HCT116 (cell line): ENCODE data around the gene PAFAH1B1. TPM values are rescaled to one million over a fixed set of nuclear protein-coding genes. Genes with fewer than 3 reads are reported as not detected.

ENCODE experiments used
- ATAC-seq: fragments of 200-7000 bp; cut with Tn5 transposase; 2 replicates; pipeline ENCODE4 v1.9.1; 2020; ENCODE audit warnings: mild to moderate bottlenecking, moderate library complexity
- BruUV-seq: library from RNA; stranded (reverse); fragments of 400-500 nt; replicated peaks from 2 replicates; lab custom pipeline; 2021; lab: Mats Ljungman, UMichigan
- CTCF ChIA-PET: fragments of 300-600 bp; sonication (Branson Sonifier 250); formaldehyde crosslinking; loops from one replicate; lab custom pipeline; 2021; ENCODE audit warnings: antibody characterized with exemption; lab: Charles Lee
- POLR2A ChIA-PET: fragments of 300-600, 350-600 bp; sonication (Branson Sonifier 250); formaldehyde crosslinking; loops from one replicate; lab custom pipeline; 2021; ENCODE audit warnings: antibody characterized with exemption; lab: Charles Lee
- RAD21 ChIA-PET, 2 experiments: fragments of 300-600 bp; sonication (Branson Sonifier 250); formaldehyde crosslinking; loops; one replicate each; lab custom pipeline; 2023; ENCODE audit warnings: low total read pairs in 2 of 2; ENCODE audit not compliant: uncharacterized antibody in 2 of 2, unreplicated experiment in 2 of 2, low non-redundant PET in 1 of 2; lab: Charles Lee
- DNase-seq: peaks from one replicate; pipeline ENCODE4 v3.0.0-alpha.2; 2010; ENCODE audit warnings: low read depth, low spot score
- H2AFZ ChIP-seq: fragments of 200-600 bp; shearing (Covaris generic), sonication (generic); 2 replicates; pipeline ENCODE4 v1.6.1; 2017; ENCODE audit warnings: low read depth, mixed run types, mixed read lengths, antibody characterized with exemption, low read length; ENCODE audit not compliant: poor library complexity, severe bottlenecking
- H3K27ac ChIP-seq: 2 replicates; pipeline ENCODE4 v1.5.1; 2012; ENCODE audit warnings: low read depth, low read length
- H3K27me3 ChIP-seq: fragments of 200-600 bp; sonication (generic); 2 replicates; pipeline ENCODE4 v1.6.1; 2016; ENCODE audit warnings: mixed run types, low read length, mixed read lengths; ENCODE audit not compliant: insufficient read depth
- H3K36me3 ChIP-seq, 2 experiments: fragments of 200-500 bp in 1 of 2; fragments of 200-600 bp in 1 of 2; sonication (Bioruptor generic) in 1 of 2; sonication (generic) in 1 of 2; 2 replicates each; pipeline versions ENCODE4 v1.5.1 to v1.6.1; 2014 to 2016; ENCODE audit warnings: low read length in 2 of 2, inconsistent platforms in 1 of 2, mixed read lengths in 1 of 2, mixed run types in 1 of 2; ENCODE audit not compliant: insufficient read depth in 2 of 2, control insufficient read depth in 1 of 2
- H3K4me1 ChIP-seq, 2 experiments: fragments of 200-600 bp in 1 of 2; sonication (generic) in 1 of 2; 2 replicates each; pipeline versions ENCODE4 v1.5.1 to v1.6.1; 2012 to 2017; ENCODE audit warnings: low read length in 2 of 2, inconsistent platforms in 1 of 2, mild to moderate bottlenecking in 1 of 2, mixed read lengths in 1 of 2, mixed run types in 1 of 2, moderate library complexity in 1 of 2; ENCODE audit not compliant: insufficient read depth in 2 of 2, control insufficient read depth in 1 of 2
- H3K4me2 ChIP-seq: fragments of 200-600 bp; sonication (generic); 2 replicates; pipeline ENCODE4 v1.6.1; 2017; ENCODE audit warnings: mixed run types, low read length, mixed read lengths
- H3K4me3 ChIP-seq, 2 experiments: fragments of 200-600 bp in 1 of 2; sonication (generic) in 1 of 2; replicated peaks in 1 of 2; 2 replicates each; pipeline ENCODE4 v1.5.1; 2011 to 2016; ENCODE audit warnings: low read length in 2 of 2, control low read depth in 1 of 2, low read depth in 1 of 2, mild to moderate bottlenecking in 1 of 2, mixed read lengths in 1 of 2, mixed run types in 1 of 2
- H3K79me2 ChIP-seq: fragments of 200-600 bp; sonication (generic); 2 replicates; pipeline ENCODE4 v1.6.1; 2017; ENCODE audit warnings: mild to moderate bottlenecking, mixed run types, low read length, moderate library complexity, mixed read lengths; ENCODE audit not compliant: insufficient read depth
- H3K9ac ChIP-seq: fragments of 200-600 bp; sonication (generic); 2 replicates; pipeline ENCODE4 v1.6.1; 2016; ENCODE audit warnings: low read length, mixed read lengths
- H3K9me2 ChIP-seq: fragments of 200-600 bp; sonication (generic), shearing (Covaris generic); 2 replicates; pipeline ENCODE4 v1.6.1; 2017; ENCODE audit warnings: mixed run types, mild to moderate bottlenecking, moderate library complexity; ENCODE audit not compliant: insufficient read depth
- H3K9me3 ChIP-seq, 2 experiments: fragments of 200-500 bp in 1 of 2; fragments of 200-600 bp in 1 of 2; sonication (Bioruptor generic) in 1 of 2; sonication (generic) in 1 of 2; 2 replicates each; pipeline ENCODE4 v1.6.1; 2014 to 2017; ENCODE audit warnings: low read length in 2 of 2, mixed read lengths in 2 of 2, inconsistent platforms in 1 of 2, low read depth in 1 of 2, mild to moderate bottlenecking in 1 of 2, mixed run types in 1 of 2, moderate library complexity in 1 of 2; ENCODE audit not compliant: control insufficient read depth in 1 of 2, insufficient read depth in 1 of 2
- H4K20me1 ChIP-seq: fragments of 200-600 bp; sonication (generic), shearing (Covaris generic); 2 replicates; pipeline ENCODE4 v1.6.1; 2017; ENCODE audit warnings: mixed run types, mild to moderate bottlenecking, moderate library complexity; ENCODE audit not compliant: insufficient read depth
- CEBPB ChIP-seq: IDR thresholded peaks from 2 replicates; pipeline ENCODE4 v1.6.1; 2012; ENCODE audit warnings: low read depth
- CTCF ChIP-seq, 3 experiments: fragments of 200-600 bp in 1 of 3; sonication (generic) in 1 of 3; IDR thresholded peaks in 2 of 3; conservative IDR thresholded peaks in 1 of 3; 2 replicates each; pipeline ENCODE4 v1.5.1; 2012 to 2017; ENCODE audit warnings: low read depth in 2 of 3, low read length in 2 of 3, antibody characterized with exemption in 1 of 3, borderline replicate concordance in 1 of 3, control low read depth in 1 of 3, mild to moderate bottlenecking in 1 of 3, mixed read lengths in 1 of 3, mixed run types in 1 of 3, moderate library complexity in 1 of 3; ENCODE audit not compliant: insufficient read depth in 1 of 3
- ELF1 ChIP-seq: IDR thresholded peaks from 2 replicates; pipeline ENCODE4 v1.6.1; 2012; ENCODE audit warnings: low read depth, borderline replicate concordance
- FOSL1 ChIP-seq: IDR thresholded peaks from 2 replicates; pipeline ENCODE4 v1.6.1; 2012; ENCODE audit warnings: low read depth
- MAX ChIP-seq: IDR thresholded peaks from 2 replicates; pipeline ENCODE4 v1.6.1; 2012
- RAD21 ChIP-seq: IDR thresholded peaks from 2 replicates; pipeline ENCODE4 v1.6.1; 2012; ENCODE audit warnings: low read depth, mild to moderate bottlenecking
- SIN3A ChIP-seq: IDR thresholded peaks from 2 replicates; pipeline ENCODE4 v1.6.1; 2012; ENCODE audit warnings: low read depth
- ZFX ChIP-seq: fragments of 450-650 bp; IDR thresholded peaks from 2 replicates; pipeline ENCODE4 v1.6.1; 2017
- intact Hi-C: fragments of 100-400 bp; cut with micrococcal nuclease; formaldehyde crosslinking; loops from 2 replicates; pipeline ENCODE4 v1.10.0; 2022
- total RNA-seq: library from RNA; stranded (reverse); gene quantifications from one replicate; pipeline ENCODE4 v1.2.1, GENCODE V29; 2021; ENCODE audit not compliant: unreplicated experiment

Gene PAFAH1B1
- total RNA-seq, 1 experiment from 2014 or later = 113 TPM

- no peaks in the 10 kb centered on the region for H4K20me1 ChIP-seq
- RAD21 ChIA-PET = interaction anchor here in 1 of 2 experiments (0.6 kb wide), 1 partner anchor 308 kb away, joined by 6 read pairs; no protein-coding TSS in a partner anchor
- TF ChIP-seq MAX (peak; percentile 34), ZFX (no peak), CEBPB (no peak), SIN3A (no peak), ELF1 (no peak), CTCF (IDR thresholded peaks at IDR 0.05 in 2 of 3, conservative IDR thresholded peaks at IDR 0.05 in 1 of 3; ENCODE audit: borderline replicate concordance in 1 of 3, insufficient read depth in 1 of 3, low read depth in 2 of 3, low read length in 2 of 3) (no peak), RAD21 (no peak), FOSL1 (no peak)
- no peak overlapping the region for H2AFZ ChIP-seq
- H3K4me2 ChIP-seq = peak overlapping the region; percentile 67
- DNase-seq (no peak), ATAC-seq (peak; percentile 46)
- POLR2A ChIA-PET = interaction anchor here (1.1 to 1.4 kb wide), 3 partner anchors 12 to 316 kb away, joined by 3 read pairs; no protein-coding TSS in a partner anchor
- H3K27ac ChIP-seq = peak overlapping the region; percentile 71
- peaks cover 9 to 38% of the 10 kb centered on the region in 2 experiments for H3K4me1 ChIP-seq
- H3K36me3 ChIP-seq = no peaks in the 10 kb centered on the region
- H3K9me2 ChIP-seq = no peaks in the 10 kb centered on the region
- no peaks in the 10 kb centered on the region for H3K27me3 ChIP-seq
- peak overlapping the region; percentile 50 for H3K9ac ChIP-seq
- intact Hi-C loops = no loop called here
- CTCF ChIA-PET = interaction anchor here (0.6 to 1.5 kb wide), 2 partner anchors 10 to 14 kb away, joined by 4 read pairs; no protein-coding TSS in a partner anchor
- no peaks in the 10 kb centered on the region for H3K9me3 ChIP-seq
- no peaks in the 10 kb centered on the region for H3K79me2 ChIP-seq
- BruUV-seq = no TSS peak
- H3K4me3 ChIP-seq = peak overlapping the region; percentile 34 to 37
Observed at GRCh38 chr17:2723505-2723996, 130.1 kb downstream of the PAFAH1B1 start.
